NCI-H82 (cell line): ENCODE results near the gene PYGM.
A peak's percentile ranks its signal among the peaks of the same experiment; 100 is the strongest.

Experiments
- DNase-seq: peaks from one replicate; lab custom pipeline; 2025; lab: John Stamatoyannopoulos, UW

The PYGM gene

GRCh38 chr11:64759722-64760719 is at the start of gene PYGM:
TSS of gene PYGM (minus strand) at chr11:64759974. CDS start at chr11:64759898, 76 bp downstream.
- peak; percentile 75 for DNase-seq

- DNase-seq, result no peak
Observed at GRCh38 chr11:64805481-64805880, 45.7 kb upstream of the PYGM start.

DNA sequence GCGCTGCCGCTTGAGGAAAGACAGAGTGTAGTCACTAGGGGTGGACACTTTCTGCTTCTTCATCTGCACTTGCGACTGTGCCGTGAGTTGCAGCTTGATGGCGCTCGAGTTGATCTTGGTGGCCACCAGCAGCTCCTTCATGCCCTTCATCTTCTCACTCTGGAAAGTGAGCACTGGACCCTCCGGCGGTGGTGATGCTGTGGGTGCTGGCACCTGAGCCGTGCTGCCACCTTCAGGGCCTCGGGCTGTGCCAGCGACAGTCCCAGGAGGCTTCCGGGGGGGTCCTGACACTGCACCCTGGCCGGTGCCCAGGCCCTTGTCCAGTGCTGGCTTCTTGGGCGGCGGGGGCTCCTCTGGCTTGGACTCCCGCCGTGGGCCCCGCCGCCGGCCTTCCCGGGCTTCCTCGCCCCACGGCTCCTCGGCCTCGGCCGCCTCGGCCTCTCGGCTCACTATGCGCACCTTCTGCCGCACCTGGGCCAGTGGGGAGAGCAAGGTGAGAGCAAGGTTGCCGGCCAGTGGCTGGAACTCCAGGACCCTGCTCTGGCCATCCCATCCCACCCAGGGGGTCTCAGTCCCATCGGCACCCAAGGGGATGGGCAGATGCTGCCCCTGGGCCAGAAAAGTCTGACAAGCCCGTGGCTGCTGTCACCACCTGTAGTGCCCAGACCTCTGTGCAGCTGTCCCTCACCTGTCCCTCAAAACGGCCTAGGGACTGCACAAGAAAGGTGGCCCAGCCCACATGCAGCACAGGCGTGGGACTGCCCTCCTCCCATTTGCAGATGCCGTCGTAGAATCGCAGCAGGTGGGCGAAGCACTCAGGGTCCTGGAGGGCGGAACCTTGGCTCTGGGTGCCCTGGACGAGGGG is 44.8 kb upstream of the PYGM start:
- DNase-seq, result no peak

GRCh38 chr11:64803846-64804345 is 44.1 kb upstream of the PYGM start:
- DNase-seq, result no peak

- DNase-seq, result peak; percentile 88
Observed at GRCh38 chr11:64803158-64803845, 43.5 kb upstream of the PYGM start, which contains the start of gene MAP4K2. TSS of gene MAP4K2 (minus strand) at chr11:64803214. CDS start at chr11:64803149, 65 bp downstream.

DNA sequence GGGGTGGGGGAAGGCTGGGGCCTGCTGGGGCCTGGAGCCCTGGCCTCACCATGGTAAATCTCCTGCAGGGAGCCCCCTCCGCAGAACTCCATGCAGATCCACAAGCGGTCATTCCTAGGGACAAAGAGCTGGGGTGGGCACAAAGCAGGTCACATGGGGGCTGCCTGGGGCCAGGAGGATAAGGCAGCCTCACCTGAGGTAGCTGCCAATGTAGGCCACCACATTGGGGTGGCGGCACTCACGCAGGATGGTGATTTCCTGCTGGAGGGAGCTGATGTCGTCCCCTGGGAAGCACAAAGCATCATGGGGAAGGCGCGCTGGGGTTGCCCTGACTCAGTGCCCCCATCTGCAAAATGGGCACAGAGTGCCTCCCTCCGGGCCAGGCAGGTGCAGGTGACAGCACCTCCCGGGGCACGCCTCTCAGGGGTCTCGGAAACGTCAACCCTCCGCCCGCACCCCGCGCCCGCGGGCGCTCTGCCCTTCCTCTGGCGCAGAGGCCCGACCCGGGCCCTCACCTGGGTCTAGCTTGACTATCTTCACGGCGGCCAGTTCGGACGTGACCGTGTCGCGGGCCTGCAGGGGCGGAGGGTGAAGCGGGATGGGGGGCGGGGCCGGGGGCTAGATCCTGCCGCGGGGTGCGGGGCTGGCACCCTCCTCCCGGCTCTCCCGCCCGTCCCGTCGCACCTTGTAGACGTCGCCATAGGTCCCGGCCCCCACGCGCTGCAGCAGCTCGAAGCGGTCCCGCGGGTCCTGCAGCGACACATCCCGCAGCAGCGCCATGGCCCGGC is 42.8 kb upstream of the PYGM start:
- DNase-seq, result no peak

DNA sequence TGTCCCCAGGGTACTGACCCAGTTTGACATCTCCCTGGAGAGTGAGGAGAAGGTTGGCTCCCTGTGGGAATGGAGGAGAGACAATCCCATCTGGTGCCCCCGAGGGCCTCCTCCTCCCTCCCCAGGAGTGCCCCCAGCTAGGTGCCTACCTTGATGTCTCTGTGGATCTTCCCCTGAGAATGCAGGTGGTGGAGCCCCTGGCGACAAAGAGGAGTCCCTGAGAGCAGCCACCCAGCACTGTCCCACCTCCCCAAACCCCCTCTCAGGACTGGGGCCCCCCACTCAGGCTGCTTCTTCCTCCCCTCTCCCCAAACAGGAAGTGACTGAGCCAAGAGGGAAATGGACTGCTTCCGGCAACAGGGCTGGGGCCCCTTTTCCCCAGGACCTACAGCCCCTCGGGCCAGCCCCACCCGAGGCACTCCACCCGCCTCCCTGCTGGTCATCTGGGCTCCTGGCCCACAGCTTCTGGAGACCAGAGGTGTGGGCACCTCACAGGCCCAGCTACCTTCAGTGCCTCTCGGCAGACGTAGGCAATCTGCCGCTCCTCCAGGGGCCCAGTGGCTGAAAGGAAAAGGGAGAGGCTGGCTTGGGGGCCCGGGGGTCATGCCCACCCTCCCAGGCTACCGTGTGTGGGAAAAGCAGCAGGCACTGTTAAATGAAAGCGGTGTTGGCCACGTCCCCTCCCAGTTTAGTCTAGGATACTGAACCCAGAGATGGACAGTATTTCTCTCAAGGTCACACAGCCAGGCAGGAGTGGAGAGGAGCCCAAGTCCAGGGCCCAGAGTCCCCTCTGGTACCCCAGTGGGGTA is 42.0 kb upstream of the PYGM start:
- no peak for DNase-seq

DNA sequence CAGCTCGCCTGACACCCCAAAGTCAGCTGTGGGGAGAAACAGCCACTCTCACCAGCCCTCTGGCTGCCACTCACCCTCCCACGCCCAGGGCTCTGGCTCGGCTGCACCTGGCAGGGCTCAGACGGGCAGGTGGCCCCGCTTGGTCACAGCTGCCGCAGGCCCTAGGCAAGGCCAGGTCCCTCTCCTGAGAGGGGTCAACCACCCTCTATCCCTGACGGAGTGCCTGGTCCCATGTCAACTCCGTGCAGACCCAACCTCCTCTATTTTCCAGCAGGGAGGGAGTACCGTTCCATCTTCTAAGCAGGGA is 41.3 kb upstream of the PYGM start:
- no peak for DNase-seq

- DNase-seq, result no peak
Observed at GRCh38 chr11:64800303-64801157, 40.8 kb upstream of the PYGM start.

DNA sequence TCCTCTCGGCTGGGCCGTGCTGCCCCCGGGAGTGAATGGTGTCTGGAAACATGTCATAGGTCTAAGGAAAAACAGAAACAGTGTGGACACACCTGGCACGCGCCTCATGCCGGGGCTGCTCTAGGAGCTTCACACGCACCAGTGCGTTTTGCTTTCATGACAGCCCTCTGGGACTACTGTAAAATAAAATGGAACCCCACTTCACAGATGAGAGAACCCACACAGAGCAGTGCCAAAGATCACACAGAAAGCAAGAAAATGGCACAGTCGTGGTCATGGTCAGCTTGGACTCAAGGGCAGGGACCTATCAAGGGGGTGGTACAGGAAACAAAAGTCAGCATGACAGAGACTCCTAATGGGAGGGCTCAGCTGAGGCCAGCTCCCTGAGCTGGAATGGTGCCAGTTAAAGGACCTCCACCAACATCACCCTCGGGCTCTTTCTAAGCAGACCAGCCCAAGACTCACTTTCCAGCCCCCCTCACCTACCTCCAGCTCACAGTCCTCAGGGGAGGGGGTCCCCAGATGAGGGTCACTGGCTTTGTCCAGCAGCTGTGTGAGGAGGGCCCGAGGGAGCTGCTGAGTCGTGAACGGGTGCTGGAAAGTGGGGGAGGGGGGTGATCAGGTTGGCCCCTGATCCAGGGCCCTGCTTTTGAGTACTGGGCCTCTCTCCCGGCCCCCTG is 40.0 kb upstream of the PYGM start:
- DNase-seq, result peak; percentile 14

GRCh38 chr11:64799256-64799622 is 39.5 kb upstream of the PYGM start:
- DNase-seq, result no peak

DNA sequence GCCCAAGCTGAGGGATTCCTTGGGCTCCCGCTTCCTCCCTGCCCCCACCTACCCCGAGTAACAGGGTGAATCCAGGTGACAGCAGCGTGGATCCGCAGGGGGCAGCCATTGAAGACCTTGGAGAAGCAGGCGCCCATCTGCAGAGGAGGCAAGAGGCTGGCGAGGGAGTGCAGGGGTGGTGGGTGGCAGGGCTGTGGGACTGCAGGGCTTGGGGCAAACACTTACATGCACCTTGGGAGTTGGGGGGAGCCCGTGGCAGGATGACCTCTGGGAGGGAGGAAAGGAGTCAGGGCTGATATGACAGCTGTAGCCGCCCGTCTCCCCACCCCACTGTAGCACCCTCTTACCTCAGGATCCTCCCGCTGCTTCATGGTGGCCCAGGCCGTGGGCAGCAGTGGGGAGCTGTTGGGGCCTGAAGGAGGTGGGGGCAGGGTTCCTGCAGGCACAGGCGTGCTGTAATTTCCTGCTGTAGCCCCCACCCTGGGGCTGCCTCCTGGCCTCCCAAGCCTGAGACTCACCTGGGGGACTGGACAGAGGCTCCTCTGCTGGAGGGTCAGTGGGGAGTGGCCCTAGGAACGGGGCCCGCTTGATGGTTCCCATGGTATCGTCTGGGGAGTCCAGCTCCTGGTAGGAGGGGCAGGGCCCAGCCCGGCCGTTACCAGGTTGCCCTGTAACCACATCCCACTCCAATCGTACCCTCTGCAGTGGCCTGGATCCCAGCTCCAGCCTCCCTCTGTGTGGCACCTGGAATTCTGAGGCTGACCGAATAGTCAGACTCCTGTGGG is 37.2 kb upstream of the PYGM start:
- DNase-seq, result no peak

DNA sequence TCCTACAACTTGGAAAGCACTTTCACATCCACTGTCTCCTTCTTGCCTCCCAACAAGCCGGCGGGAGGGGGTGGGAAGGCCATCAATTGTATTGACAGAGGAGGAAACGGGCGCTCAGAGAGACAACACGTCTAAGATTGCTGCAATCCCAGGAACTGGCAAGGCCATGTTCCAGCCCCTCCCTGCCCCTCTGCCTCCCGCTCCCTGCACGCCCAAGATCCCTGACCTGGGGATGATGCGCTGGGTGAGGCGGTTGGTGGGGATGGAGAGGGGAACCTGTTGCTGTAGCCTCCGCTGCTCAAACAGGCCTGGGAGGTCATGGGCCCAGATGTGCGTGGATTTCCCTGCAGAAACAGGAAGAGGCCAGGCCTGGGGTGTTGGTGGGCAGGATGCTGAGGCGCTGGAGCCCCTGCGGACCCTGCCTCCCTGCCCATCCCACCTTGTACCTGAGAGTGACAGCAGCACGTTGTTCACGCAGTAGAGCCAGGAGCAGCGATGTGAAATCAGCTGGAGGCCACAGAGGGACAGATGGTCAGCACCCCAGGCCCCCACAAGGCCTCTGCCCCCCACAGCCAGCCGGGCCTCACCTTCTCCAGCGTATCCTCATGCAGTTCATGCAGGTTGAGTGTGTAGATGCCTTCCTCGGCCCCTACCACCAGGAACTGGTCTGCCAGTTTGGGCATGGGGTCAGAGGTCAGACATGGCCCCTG is 36.4 kb upstream of the PYGM start:
- DNase-seq, result no peak

- DNase-seq, result no peak
Observed at GRCh38 chr11:64794526-64794925, 34.8 kb upstream of the PYGM start.

DNA sequence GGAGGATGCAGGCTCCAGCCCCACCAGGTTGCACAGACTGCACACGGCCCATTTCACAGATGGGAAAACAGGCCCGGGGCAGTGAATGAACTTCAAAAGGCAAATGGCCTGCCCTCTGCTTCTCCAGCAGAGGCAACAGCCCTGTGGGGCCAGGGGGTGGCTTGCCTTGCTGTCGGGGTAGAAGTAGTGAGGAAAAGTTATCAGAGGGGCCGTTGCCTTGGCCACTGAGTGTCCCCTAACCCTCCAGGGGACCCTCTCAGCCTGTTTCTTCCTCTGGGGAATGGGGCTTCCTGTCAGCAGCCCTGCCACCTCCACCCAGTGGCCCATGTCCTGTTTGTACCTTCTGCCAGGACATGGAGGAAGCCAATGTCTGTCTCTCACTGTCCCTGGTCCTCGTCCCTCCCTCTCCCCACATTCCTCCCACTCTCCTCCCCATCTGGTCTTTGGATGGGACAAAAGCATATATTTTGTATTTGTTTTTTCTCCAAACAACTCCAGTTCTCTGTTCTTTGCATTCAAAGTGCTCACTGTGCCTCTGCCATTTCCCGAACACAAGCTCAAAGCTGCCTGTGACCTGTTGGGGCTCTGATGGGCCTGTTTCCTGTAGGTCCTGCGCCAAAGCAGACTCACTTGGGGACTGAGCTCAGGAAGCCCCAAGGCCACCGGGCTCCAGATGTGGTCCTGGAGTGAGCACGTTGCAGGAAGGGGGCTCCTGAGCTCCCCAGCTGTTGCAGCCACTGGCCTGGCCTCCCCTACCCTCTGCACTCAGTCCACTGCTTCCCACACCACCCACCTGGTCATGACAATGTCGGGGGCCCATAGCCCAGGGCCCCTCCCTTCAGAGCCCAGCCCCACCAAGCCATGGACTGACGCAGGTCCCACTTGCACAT is 33.7 kb upstream of the PYGM start:
- DNase-seq, result no peak

DNA sequence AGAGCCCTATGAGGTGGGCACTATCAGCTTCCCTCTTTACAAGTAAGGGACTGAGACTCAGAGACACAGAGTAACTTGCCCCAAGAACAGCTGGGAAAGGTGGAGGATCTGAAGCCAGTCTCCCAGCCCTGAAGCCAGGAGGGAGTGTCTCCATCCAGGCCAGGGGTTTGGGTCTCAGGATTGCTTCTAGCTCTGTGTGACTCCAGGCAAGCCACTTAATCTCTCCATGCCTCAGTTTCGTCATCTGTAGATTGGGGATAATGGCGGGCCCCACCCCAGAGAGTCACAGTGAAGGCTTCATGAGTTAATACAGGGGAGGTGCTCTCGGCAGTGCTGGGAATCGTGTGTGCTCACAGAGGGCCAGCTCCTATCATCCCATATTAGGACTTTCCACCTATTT is 32.7 kb upstream of the PYGM start:
- DNase-seq, result no peak
